K562 (cell line): ENCODE results near the gene PIK3R2.

Experiments used
- BRCA1 ChIP-seq, 2 experiments: fragments of 450-650 bp in 1 of 2; sonication (generic) in 1 of 2; formaldehyde crosslinking in 1 of 2; IDR thresholded peaks; 2 replicates each; pipeline versions ENCODE4 v1.5.0 to v1.6.1; 2017 to 2020; ENCODE audit warnings: mild to moderate bottlenecking in 1 of 2, missing genetic modification reagents in 1 of 2
- CEBPG ChIP-seq, 3 experiments: fragments of 200-800 bp in 1 of 3; sonication (Bioruptor generic) in 1 of 3; sonication (generic) in 1 of 3; formaldehyde crosslinking in 1 of 3; IDR thresholded peaks in 2 of 3; conservative IDR thresholded peaks in 1 of 3; 2 replicates each; pipeline versions ENCODE4 v1.6.1 to v1.8.0; 2016 to 2022; ENCODE audit warnings: missing compliant biosample characterization in 2 of 3, missing genetic modification characterization in 2 of 3, mild to moderate bottlenecking in 1 of 3, missing genetic modification reagents in 1 of 3
- FOSL1 ChIP-seq: fragments of 200-800 bp; sonication (Bioruptor generic); conservative IDR thresholded peaks from 2 replicates; pipeline ENCODE4 v1.6.1; 2016; ENCODE audit warnings: missing genetic modification characterization, missing compliant biosample characterization
- HNRNPUL1 ChIP-seq: fragments of 200-400 bp; formaldehyde crosslinking; IDR thresholded peaks from 2 replicates; pipeline ENCODE4 v1.6.1; 2017; ENCODE audit warnings: low read length
- KAT2B ChIP-seq: IDR thresholded peaks from one replicate; pipeline ENCODE4 v1.6.1; 2012; ENCODE audit warnings: low read depth, mild to moderate bottlenecking, control low read depth, inconsistent platforms, low read length, moderate library complexity
- POLR2A ChIP-seq: fragments of 450-650 bp; conservative IDR thresholded peaks from 2 replicates; pipeline ENCODE4 v1.6.1; 2016
- PRDM10 ChIP-seq: fragments of 450-650 bp; IDR thresholded peaks from 2 replicates; pipeline ENCODE4 v1.6.1; 2018; ENCODE audit not compliant: partially characterized antibody
- SNRNP70 ChIP-seq: fragments of 200-400 bp; formaldehyde crosslinking; optimal IDR thresholded peaks from 2 replicates; pipeline ENCODE3; 2017; ENCODE audit warnings: low read depth, low read length
- TCF7 ChIP-seq: sonication (generic); IDR thresholded peaks from 2 replicates; pipeline ENCODE4 v1.6.1; 2016; ENCODE audit warnings: antibody characterized with exemption, borderline replicate concordance
- ZNF121 ChIP-seq: sonication (generic); formaldehyde crosslinking; conservative IDR thresholded peaks from 2 replicates; pipeline ENCODE4 v1.8.0; 2022; ENCODE audit warnings: missing genetic modification reagents
- ZNF589 ChIP-seq: fragments of 200-800 bp; sonication (Bioruptor generic); IDR thresholded peaks from 2 replicates; pipeline ENCODE4 v1.6.1; 2016; ENCODE audit warnings: low read depth, missing genetic modification characterization, missing compliant biosample characterization
- ZZZ3 ChIP-seq: fragments of 450-650 bp; IDR thresholded peaks from 2 replicates; pipeline ENCODE4 v1.6.1; 2016; ENCODE audit warnings: antibody characterized with exemption, mild to moderate bottlenecking, moderate library complexity

DNA sequence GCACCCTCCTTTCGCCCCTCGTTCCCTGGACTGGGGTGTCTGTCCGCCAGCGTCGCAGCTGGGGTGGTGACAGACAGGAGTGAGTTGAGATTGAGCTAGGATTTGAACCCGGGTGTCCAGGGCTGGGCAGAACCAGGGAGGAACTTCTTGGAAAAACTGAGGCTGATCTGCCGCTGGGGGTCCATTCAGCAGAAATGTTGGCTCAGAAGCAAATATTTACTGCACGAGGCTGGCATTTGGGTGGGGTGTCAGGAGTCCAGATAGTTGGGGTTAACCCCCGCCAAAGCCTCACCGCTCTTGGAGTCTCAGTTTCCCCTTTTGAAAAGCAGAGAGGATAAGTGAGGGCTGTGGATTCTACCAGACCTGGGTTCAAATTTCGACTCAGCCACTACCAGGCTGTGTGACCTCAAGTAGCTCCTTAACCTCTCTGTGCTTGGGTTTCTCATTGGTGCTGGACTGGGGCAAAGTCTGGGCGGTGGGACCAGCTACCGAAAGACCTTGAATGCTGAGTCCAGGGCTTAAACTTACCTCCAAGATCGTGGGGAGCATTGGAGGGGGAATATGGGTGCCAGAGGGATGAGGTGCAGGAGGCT is 34.4 kb upstream of the PIK3R2 start:
- TF ChIP-seq POLR2A = no peak
- TF ChIP-seq ZZZ3 = no peak
- no peak for TF ChIP-seq TCF7
- no peak for TF ChIP-seq BRCA1 (IDR thresholded peaks at IDR 0.05)
- TF ChIP-seq BRCA1 (CRISPR knock-in tag; IDR thresholded peaks at IDR 0.05) = 0 out of 2 replicates have a peak, but pooled peaks have one; percentile 41
- no peak for TF ChIP-seq CEBPG (CRISPR knock-in tag; IDR thresholded peaks at IDR 0.05)
- TF ChIP-seq CEBPG (tag; conservative IDR thresholded peaks at IDR 0.05 in 1 of 2, IDR thresholded peaks at IDR 0.05 in 1 of 2) = no peak
- no peak for TF ChIP-seq ZNF589
- no peak for TF ChIP-seq PRDM10
- no peak for TF ChIP-seq HNRNPUL1
- TF ChIP-seq SNRNP70 = no peak
- TF ChIP-seq FOSL1 (tag) = no peak
- no peak for TF ChIP-seq KAT2B
- TF ChIP-seq ZNF121 = no peak
